ENCODE results near the gene TMEM220. TPM values are rescaled to one million over a fixed set of nuclear protein-coding genes. Genes with fewer than 3 reads are reported as not detected.

The TMEM220 gene
- total RNA-seq, 2 donors from 2014 or later, result 1.4 to 10.9 TPM

GRCh38 chr17:10775058-10775457, 45.2 kb upstream of the TMEM220 start:
- Histone ChIP-seq H3K36me3 (ENCODE audit: control insufficient read depth, insufficient read depth, low read length) (no peaks in the 10 kb centered on the region), H3K9ac (ENCODE audit: extremely low read depth, low read length, poor library complexity, severe bottlenecking) (no peak overlapping the region), H3K27ac (ENCODE audit: low read depth, low read length) (no peak overlapping the region), H3K4me3 (ENCODE audit: low read length) (no peak overlapping the region), H3K9me3 (ENCODE audit: control insufficient read depth, low read length) (peaks cover 28% of the 10 kb centered on the region), H3K27me3 (ENCODE audit: control insufficient read depth, insufficient read depth, low read length, poor library complexity, severe bottlenecking) (no peaks in the 10 kb centered on the region), H3K4me1 (ENCODE audit: control insufficient read depth, insufficient read depth, low read length) (no peaks in the 10 kb centered on the region)
- Mint-ChIP-seq H3K27me3 (ENCODE audit: insufficient read depth) (peaks cover 4% of the 10 kb centered on the region), H3K36me3 (ENCODE audit: low read depth) (peaks cover 3% of the 10 kb centered on the region), H3K4me3 (no peak overlapping the region), H3K9me3 (peaks cover 12% of the 10 kb centered on the region), H3K4me1 (peaks cover 9% of the 10 kb centered on the region), H3K27ac (no peak overlapping the region)
- 94 to 100% methylated on average over 3 to 4 of the region's 4 CpGs for WGBS, 2 experiments (ENCODE audit: insufficient coverage in 1 of 2, insufficient read length in 1 of 2)
- TF ChIP-seq CTCF (conservative IDR thresholded peaks at IDR 0.05), result no peak
- peak; percentile 12 for DNase-seq

DNA sequence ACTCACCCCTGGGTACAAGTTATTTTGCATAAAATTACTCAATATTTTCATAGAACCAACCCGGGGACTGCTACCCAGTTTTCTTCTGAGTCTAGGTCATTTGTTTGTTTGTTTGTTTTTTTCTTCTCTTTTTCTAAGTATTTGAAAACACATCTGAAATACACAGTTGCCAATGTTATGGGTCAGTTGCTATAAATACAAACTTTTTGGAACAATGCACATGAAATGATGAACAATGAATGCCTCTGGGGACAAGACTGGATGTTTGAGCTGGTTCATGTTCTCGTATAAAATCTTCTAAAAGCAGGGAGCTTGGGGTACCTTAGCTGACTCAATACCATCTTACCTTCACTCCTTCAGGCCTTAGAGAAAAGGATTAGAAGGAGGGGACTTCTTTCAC, 43.6 kb upstream of the TMEM220 start:
- H3K9ac ChIP-seq (ENCODE audit: extremely low read depth, low read length, poor library complexity, severe bottlenecking), result no peak overlapping the region
- H3K4me3 Mint-ChIP-seq, result no peak overlapping the region
- 93% methylated on average over 1 of the region's 2 CpGs; no CpG with 5 or more reads in 1 of the 2 experiments for WGBS, 2 experiments (ENCODE audit: insufficient coverage in 1 of 2, insufficient read length in 1 of 2)
- no peak overlapping the region for H3K27ac Mint-ChIP-seq
- peaks cover 7% of the 10 kb centered on the region for H3K4me1 Mint-ChIP-seq
- H3K27ac ChIP-seq (ENCODE audit: low read depth, low read length), result no peak overlapping the region
- H3K27me3 Mint-ChIP-seq (ENCODE audit: insufficient read depth), result peaks cover 4% of the 10 kb centered on the region
- peaks cover 7% of the 10 kb centered on the region for H3K9me3 Mint-ChIP-seq
- no peaks in the 10 kb centered on the region for H3K36me3 ChIP-seq (ENCODE audit: control insufficient read depth, insufficient read depth, low read length)
- no peaks in the 10 kb centered on the region for H3K27me3 ChIP-seq (ENCODE audit: control insufficient read depth, insufficient read depth, low read length, poor library complexity, severe bottlenecking)
- no peak for TF ChIP-seq CTCF (conservative IDR thresholded peaks at IDR 0.05)
- H3K36me3 Mint-ChIP-seq (ENCODE audit: low read depth), result peaks cover 3% of the 10 kb centered on the region
- no peak for DNase-seq
- no peak overlapping the region for H3K4me3 ChIP-seq (ENCODE audit: low read length)
- H3K4me1 ChIP-seq (ENCODE audit: control insufficient read depth, insufficient read depth, low read length), result no peaks in the 10 kb centered on the region
- peaks cover 21% of the 10 kb centered on the region for H3K9me3 ChIP-seq (ENCODE audit: control insufficient read depth, low read length)

GRCh38 chr17:10772425-10773380, 42.9 kb upstream of the TMEM220 start:
- H3K27ac Mint-ChIP-seq, result peak overlapping the region; percentile 69
- H3K9ac ChIP-seq (ENCODE audit: extremely low read depth, low read length, poor library complexity, severe bottlenecking), result no peak overlapping the region
- DNase-seq, result peak; percentile 98
- H3K4me1 ChIP-seq (ENCODE audit: control insufficient read depth, insufficient read depth, low read length), result no peaks in the 10 kb centered on the region
- peaks cover 3% of the 10 kb centered on the region for H3K36me3 Mint-ChIP-seq (ENCODE audit: low read depth)
- H3K27me3 ChIP-seq (ENCODE audit: control insufficient read depth, insufficient read depth, low read length, poor library complexity, severe bottlenecking), result no peaks in the 10 kb centered on the region
- no peak overlapping the region for H3K4me3 Mint-ChIP-seq
- H3K9me3 Mint-ChIP-seq, result peaks cover 7% of the 10 kb centered on the region
- peaks cover 4% of the 10 kb centered on the region for H3K27me3 Mint-ChIP-seq (ENCODE audit: insufficient read depth)
- no peaks in the 10 kb centered on the region for H3K36me3 ChIP-seq (ENCODE audit: control insufficient read depth, insufficient read depth, low read length)
- no peak overlapping the region for H3K4me3 ChIP-seq (ENCODE audit: low read length)
- 34 to 39% methylated on average over 8 to 9 of the region's 9 CpGs for WGBS, 2 experiments (ENCODE audit: insufficient coverage in 1 of 2, insufficient read length in 1 of 2)
- peaks cover 7% of the 10 kb centered on the region for H3K4me1 Mint-ChIP-seq
- H3K27ac ChIP-seq (ENCODE audit: low read depth, low read length), result no peak overlapping the region
- peaks cover 21% of the 10 kb centered on the region for H3K9me3 ChIP-seq (ENCODE audit: control insufficient read depth, low read length)
- peak; percentile 97 for TF ChIP-seq CTCF (conservative IDR thresholded peaks at IDR 0.05)
